ENCODE results near the gene RAD51B.

The RAD51B gene

DNA sequence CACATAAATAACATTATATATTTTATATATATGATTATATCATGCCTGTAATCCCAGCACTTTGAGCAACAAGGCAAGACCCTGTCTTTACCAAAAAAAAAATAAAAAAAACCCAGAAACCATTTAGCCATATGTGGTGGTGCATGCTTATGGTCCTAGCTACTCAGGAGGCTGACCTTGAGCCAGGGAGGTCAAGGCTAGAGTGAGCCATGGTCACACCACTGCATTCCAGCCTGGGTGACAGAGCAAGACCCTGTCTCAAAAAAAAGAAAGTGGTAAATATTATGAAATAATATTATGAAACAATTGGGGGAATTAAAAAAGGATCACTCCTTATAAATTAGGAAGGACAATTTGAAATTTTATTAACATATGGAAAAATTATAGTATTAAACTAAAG is 16.0 kb downstream of the RAD51B start:
- DNase-seq, result no peak

DNA sequence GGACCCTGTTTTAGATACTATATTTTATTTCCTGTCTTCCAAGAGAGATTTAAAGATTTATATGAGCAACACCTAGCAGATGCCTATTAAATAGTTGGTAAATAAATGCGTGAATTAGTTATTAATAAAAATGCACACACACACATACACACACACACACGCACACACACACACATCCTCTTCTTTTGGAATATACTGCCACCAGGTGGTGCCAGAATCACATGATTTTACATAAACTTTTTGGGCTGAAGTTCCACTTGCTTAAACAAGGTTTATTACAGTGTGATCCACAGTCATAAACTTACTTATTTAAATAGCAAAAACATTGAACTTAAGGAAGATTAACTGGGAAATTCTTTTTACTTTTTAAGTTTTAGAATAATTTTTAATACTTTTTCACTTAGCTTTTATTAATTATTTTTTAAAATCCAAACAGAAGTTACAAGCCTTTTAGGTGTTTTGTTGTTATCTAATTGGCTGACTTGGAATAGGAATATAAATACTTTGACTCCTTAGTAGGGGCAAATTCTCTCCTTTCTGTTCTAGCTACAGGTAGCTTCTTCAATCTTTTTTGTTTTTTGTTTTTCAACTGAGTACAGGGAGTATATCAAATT is 17.5 kb downstream of the RAD51B start:
- DNase-seq, result peak; percentile 67

DNA sequence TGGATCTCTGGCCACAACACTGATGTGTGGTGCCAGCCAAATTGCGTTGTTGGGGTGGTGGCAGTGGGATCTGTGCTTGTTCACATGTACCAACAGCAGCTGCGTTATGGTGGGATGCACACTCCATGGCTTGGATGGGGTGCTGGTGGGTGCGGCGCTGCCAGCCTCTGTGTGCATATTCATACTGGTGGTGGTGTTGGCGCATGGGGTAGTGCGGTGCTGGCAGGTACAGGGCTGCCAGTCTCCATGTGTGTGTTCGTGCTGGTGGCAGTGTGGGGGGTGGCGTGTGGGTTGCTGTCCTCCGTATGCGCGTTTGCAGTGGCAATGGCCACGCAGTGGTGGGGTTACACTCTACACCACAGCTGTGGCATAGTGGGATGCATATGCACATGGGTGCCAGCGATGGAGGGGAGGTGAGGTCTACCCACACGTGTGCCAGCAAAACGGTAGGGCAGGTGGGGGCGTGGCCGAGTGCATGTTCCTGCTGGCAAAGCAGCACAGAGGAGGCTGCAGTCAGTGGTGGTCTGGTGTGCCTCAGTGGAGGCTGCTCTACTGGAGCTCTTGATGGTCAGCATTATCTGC is 26.5 kb downstream of the RAD51B start:
- no peak for DNase-seq

GRCh38 chr14:67850066-67850830 is 30.7 kb downstream of the RAD51B start:
- DNase-seq, result no peak

DNA sequence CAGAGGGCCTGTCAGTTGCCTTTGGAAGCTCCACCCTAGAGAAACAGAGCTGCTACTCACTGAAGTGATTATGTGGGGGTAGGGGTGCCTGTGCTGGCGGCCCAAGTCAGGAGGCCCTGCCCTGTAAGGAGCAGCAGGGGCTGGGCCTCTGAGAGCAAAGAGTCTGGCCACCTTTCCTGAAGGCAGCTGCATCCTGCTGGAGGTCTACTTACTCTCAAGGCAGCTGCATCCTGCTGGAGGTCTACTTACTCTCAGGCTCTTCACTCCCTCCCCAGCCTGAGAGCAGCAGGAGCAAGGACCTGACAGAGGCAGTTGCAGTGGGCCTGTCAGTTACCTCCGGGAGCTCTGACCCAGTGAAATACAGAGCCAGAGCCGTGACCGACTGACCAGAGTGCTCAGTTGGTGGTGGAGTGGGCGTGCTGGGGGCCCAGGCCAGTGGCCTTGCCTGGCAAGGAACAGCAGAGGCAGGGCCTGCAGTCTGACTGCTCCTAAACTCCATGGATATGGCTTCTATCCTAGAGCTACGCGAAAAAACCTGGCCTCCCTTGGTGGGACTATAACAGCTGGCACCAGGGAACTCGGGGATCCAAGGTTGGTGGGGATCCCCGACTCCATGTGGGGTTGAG is 32.3 kb downstream of the RAD51B start:
- DNase-seq, result peak; percentile 49

GRCh38 chr14:67852926-67853604 is 33.5 kb downstream of the RAD51B start:
- DNase-seq, result no peak

GRCh38 chr14:67853715-67854114 is 34.1 kb downstream of the RAD51B start:
- no peak for DNase-seq

- no peak for DNase-seq
Measured at GRCh38 chr14:67856827-67857226, 37.2 kb downstream of the RAD51B start.

GRCh38 chr14:67857778-67858350 is 38.3 kb downstream of the RAD51B start:
- DNase-seq, result peak; percentile 27

DNA sequence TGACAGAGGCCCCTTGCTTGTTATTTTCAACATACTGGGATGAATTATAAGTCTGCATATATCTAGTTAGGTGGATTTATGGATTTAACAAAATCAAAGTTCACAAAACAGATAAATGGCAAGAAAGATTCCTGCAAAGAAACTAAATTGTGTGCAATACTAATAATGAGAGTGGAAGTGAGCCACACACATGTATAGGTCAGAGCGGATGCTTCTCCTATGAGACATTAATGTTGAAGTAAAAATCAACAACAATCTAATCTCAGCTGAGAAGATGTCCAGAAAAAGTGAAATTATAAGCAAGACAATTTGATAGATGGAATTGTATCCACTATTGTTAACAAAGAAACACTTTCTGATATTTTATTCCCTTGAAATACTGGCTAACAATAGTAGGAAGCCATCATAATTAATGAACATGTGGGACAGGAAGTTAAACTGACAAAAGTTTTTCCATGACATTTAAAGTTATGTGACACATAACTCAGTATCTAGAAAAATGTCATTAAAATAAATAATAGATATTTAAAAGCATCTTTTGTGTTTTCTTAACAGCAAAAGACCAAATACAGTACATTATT is 39.7 kb downstream of the RAD51B start:
- DNase-seq, result no peak

GRCh38 chr14:67863223-67863622 is 43.6 kb downstream of the RAD51B start:
- DNase-seq, result no peak

DNA sequence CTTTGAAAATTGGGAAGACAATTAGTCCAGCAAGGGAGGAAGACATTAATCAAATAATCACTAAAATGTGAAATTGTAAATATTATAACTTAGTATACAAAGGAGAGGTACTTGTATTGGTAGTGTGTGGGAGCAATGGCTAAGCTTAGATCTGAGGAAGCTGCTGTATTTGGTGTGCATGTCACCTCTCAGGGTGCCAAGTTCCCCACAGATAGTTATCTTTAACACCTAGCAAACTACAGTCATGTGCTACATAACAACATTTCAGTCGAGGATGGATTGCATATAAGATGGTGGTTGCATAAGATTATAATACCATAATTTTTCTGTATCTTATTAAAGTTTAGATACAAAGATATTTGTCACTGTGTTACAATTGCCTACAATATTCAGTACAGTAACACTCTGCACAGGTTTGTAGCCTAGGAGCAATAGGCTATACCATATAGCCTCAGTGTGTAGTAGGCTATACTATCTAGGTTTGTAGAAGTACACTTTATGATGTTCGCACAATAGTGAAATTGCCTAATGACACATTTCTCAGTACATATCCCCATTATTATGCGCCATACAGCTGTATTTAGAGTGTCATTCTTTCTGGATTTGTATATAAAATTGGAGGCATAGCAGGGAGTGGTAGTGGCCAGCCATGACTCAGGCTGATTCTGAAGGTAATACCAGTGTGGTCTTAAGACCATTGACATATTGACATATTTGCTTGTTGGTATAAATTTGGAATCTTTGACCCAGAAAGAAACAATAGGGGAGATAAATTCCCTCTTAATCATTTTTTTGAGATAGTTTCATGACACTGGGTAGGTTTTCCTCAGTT is 55.8 kb downstream of the RAD51B start:
- no peak for DNase-seq

DNA sequence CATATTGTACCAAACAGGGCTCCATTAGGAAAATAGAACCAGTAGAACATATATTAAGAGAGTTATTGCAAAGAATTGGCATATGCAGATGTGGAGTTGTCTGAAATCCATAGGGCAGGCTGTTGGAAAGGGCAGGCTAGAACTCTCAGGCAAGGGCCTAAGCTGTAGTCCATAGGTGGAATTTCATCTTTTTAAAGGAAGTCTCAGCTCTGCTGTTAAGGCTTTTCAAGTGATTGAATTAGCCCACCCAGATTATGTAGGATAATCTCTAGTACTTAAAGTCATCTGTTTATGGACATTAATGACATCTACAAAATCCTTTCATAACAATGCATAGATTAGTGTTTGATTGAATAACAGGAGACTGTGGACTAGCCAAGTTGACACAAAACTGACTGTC is 59.4 kb downstream of the RAD51B start:
- DNase-seq, result no peak

GRCh38 chr14:67881225-67881624 is 61.6 kb downstream of the RAD51B start:
- DNase-seq, result no peak

DNA sequence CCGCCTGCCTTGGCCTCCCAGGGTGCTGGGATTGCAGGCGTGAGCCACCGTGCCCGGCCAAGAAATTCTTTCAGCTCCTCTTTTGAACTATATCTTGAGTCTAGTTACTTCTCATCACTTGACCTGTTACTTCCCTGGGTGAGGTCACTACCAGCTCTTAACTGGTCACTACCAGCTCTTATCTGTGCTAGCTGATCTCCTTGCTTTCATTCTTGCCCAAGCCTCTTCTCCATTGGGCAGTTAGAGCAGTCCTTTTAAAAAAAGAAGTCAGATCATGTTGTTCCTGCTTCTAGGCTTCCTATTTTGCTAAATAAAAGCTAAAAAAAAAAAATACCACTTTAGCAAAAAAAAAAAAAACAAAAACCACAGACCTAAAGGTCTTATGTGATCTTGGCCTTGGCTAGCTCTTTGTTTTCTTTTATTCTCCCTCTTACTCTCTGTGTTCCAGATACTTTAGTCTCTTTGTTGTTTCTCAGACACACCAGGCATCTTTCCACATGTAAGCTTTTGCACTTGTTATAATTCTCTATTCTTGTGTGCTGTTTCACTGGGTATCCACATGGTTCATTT is 63.5 kb downstream of the RAD51B start:
- no peak for DNase-seq

DNA sequence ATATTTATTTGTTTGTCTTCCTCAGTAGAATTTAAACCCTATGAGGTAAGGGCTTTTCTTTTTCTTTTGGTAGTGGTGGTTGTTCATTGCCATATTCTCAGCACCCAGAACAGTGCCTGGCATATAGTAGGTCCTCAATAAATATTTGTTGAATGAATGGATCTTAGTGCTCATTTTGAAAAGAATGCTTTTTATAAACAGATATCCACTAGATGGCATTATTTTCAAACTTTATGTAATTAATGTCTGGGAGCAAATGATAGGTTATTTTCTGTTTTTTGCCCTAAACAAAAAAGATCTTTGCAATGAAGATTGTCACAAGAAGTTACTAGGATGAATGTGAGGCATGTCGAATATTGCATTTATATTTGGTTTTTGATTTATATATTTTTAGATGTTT is 64.1 kb downstream of the RAD51B start:
- no peak for DNase-seq

DNA sequence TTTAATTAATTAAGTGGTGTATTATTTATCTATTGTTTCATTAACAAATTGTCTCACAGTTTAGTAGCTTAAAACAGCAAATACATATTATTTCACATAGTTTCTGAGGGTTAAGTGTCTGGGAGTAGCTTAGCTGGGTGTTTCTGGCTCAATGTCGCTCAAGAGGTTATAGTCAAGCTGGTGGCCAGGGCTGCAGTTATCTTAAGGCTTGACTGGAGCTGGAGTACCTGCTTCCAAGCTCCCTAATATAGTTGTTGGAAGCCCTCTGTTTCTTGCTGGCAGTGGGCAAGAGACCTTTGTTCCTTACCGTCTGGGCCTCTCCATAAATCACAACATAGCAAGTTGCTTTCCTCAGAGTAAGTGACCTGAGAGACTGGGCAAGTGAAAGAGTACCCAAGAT is 66.6 kb downstream of the RAD51B start:
- DNase-seq, result no peak

DNA sequence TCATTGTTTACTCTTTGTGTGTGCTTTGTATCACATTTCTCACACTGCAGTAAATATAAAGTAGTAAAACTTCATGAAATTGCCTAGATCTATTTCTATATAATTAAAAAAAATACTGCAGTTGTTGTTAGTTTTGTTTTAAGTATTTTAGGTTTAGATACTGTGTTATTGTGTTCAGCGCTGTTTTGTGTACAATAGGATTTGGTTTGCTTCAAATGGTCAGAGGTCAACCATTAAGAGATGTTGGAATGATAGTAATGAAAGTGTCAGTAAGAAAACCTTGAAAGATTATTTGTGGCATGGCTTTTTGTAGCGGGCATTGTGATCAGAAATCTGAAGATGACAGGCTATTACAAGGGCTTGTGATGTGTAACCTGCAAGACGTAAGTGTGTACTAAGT is 67.9 kb downstream of the RAD51B start:
- DNase-seq, result no peak

DNA sequence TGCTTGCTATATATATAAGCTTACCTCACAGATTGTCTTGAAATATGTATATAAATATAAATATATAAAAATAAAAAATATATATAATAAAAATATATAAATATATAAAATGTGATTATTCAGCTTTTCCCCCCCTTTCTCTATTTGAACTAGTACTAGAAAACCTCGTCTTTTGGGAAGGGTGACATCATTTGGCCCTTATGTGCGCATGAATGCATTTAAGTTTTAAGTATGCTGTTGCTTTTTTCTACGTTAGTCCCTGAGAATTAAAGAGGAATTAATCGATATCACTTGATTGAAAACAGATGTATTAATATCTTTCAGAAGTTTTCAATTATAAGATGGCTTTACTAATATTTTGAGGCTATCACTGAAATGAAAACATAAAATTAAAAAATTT is 69.9 kb downstream of the RAD51B start:
- no peak for DNase-seq

DNA sequence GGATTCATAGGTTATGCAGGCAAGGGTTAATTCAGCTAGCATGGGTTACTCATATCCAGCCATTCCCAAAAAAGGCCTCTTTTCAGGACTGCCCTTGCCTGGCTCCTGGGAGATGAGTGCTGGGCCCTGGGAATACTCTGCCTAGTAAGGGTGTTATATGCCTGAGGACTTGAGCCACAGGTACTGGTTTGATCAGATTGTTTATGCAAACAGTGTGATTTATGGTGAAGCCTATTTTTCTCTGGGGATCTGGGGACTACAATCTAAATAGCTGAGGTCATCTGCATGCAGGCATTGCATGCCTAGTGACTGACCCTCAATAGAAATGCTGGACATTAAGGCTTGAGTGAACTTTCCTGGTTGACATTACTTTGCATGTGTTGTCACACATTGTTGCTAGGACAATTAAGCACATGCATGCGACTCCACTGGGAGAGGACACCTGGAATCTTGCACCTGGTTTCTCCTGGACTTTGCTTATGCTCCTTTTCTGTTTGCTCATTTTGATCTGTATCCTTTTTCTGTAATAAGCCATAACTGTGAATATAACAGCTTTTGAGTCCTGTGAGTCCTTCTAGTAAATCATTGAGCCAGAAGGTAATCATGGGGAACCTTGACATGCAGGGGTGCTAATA is 73.0 kb downstream of the RAD51B start:
- DNase-seq, result no peak

DNA sequence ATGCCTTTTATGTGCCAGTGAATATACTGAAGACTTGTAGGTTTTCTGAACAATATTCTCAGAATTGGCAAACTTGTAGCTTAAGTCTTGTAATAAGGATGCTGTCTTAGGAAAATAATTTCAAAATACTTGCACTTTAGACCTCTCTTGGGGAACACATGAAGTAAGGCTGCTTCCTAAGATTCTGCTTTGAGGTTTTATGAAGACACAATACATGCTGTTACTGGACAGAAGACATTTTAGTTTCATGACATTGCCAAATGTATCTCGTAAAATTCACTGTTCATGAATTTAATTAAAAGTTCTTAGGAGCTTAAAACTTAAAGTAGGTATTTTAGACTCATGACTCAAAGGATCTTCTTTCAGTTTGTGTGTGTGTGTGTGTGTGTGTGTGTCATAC is 80.7 kb downstream of the RAD51B start:
- DNase-seq, result no peak

Data from femur (tissue), 1 donor.